Measurements from ENCODE around the gene NPPB.

NPPB gene

DNA sequence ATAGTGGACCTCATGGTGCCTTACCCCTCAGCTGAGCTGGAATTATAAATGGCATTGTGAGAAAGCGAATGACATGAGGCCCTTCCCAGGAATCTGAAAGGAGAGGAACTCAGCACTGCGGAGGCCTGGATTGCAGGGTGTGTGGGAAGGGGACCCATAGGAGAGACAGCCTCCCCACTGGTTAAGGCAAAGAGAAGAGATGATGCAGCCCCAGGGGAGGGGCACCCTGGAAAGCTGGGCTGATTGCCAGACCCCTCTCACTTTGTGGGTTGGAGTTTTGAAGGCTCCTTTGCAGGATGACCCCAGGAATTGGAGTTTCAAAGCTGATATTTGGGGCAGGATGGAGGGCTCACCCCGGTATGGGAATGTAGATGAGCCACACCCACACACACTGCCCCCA is 2.0 kb downstream of the NPPB start:
- DNase-seq: no peak

DNA sequence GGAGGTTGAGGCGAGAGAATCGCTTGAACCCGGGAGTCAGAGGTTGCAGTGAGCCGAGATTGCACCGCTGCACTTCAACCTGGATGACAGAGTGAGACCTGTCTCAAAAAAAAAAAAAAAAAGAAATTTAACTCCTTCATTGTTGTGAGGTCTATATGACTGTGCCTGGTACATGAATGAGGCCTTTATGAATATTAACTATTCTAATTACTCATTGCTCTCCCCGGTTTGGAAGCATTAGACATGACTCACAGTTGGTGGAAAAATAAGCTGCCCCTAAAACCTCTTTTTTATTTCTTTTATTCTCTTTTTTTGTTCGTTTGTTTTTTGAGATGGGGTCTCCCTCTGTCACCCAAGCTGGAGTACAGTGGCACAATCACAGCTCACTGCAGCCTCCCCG is 3.3 kb downstream of the NPPB start:
- no peak for DNase-seq

DNA sequence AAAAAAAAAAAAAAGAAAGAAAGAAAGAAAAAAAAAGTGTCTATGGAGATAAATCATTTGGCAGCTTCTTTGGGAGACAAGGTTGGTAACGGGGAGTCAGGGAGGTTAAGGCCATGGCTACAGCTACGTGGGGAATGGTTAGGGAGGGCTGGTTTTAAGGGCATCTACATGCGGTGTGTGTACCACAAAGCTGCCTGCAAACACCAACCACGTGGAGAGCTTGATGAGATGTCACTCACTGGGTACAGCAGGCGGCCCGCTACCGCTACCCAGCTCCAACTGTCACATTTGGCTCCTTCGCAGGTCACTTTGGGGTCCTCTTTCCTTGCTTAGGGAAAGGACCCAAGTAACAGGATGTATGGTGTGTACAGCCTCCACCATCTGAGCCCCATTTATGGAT is 4.2 kb downstream of the NPPB start:
- no peak for DNase-seq

DNA sequence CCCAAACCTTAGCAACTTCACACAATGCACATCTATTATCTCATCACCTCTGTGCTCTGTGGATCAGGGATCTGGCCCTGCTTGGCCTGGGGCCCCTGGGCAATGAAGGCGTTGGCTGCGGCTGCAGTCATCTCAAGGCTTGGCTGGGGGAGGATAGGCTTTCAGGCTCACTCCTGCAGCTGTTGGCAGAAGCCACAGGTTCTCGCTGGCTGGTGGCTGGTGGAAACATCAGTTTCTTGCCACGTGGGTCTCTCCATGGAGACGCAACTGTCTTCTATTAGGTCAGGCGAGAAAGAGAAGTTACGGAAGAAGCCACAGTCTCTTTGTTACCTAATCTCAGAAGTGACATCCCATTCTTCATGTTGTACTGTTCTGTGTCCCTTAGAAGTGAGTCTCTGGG is 7.6 kb downstream of the NPPB start:
- DNase-seq: no peak

DNA sequence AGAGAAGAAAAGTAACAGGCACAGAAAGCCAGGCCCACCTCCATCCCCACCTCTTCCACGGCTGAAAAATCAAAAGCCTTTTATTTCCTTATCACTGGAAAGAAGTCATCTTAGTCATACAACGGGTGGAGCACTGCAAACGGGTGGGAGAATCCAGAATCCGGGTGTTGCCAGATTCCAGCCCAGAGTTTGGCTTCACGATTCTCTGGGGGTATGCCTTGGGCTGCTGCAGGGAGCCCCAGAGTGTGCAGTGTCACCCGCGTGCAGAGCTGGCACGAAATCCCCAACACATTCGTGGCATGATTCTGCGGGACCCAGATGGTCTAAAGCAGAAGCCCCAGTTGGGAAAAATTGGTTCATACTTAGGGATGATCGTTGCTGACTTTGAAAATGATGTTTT is 8.6 kb downstream of the NPPB start:
- no peak for DNase-seq

DNA sequence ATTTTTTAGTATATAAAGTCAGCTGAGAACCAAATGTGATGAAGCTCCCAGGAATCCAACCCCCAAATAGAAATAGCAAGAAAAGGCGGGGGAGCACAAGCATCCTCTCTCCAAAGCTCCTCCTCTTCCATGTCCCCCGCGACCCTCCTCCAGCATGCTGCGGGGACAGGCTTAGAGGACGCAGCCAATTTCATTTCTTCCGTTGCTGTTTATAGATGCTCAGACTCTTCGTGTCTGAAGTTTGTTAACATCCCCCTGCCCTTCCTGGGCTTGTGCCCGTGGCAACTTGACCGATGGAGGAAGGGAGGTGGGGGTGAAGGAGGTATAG is 10.4 kb downstream of the NPPB start:
- no peak for DNase-seq

DNA sequence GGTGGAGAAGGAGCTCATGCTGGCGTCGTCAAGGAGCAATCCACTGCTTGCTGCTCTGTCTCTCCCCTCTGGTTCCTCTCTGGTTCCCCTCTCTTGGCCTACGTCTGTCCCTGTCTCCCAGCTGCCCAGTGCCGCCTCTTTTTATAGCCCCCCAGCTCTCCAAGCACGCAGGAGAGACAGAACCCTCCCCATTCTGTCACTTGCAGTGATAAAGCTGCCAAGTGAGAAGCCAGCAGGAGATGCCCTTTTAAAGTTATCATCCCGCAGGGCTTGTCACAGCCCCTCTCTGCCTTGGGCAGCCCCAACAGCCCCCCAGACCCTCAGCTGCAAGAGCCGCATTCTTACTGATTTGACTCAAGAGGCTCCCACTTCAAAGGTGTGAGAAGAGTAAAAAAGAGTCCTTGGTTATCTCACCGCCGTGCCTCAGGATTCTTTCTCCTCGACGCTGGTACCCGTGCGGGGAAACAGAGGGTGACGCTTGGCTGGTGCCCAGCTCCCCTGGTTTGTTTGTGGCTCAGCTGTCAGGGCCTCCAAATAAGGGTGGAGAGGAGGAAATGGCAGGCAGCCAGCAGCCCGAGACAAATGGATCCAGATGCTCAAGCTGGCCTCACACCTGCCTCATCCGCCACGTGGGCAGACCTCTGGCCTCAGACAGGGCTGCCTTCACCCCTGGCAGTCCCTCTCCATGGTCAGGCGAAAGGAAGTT is 10.9 kb downstream of the NPPB start, which contains the start of gene NPPA:
TSS of gene NPPA (minus strand) at position 117 of the 706 bp plus-strand sequence. CDS start at position 18, 99 bp downstream.
- DNase-seq: no peak

DNA sequence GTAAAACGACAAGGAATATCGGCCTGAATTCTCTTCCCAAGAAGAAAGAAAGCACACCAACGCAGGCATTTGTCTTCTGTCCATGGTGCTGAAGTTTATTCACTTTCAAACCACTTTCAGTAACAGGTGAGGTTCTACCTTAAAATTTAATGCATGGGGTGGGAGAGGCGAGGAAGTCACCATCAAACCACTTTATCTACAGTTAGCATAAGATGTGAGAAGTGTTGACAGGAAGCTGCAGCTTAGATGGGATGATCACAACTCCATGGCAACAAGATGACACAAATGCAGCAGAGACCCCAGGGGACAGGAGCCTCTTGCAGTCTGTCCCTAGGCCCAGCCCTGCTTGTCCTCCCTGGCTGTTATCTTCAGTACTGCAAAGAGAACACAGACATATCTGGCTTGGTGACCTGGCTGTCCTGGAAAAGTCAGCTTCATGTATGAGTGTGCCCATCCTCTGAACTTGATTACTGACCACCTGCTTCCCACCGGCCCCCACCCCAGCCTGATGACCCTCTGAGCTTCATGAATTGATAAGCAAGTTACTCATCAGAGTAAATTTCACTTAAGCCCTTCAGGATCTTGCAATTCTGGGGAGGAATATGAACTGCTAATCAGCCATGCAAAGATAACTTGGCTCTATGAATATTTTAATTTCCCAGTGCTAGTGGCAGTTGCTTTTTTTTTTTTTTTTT is 13.0 kb downstream of the NPPB start:
- DNase-seq: no peak

DNA sequence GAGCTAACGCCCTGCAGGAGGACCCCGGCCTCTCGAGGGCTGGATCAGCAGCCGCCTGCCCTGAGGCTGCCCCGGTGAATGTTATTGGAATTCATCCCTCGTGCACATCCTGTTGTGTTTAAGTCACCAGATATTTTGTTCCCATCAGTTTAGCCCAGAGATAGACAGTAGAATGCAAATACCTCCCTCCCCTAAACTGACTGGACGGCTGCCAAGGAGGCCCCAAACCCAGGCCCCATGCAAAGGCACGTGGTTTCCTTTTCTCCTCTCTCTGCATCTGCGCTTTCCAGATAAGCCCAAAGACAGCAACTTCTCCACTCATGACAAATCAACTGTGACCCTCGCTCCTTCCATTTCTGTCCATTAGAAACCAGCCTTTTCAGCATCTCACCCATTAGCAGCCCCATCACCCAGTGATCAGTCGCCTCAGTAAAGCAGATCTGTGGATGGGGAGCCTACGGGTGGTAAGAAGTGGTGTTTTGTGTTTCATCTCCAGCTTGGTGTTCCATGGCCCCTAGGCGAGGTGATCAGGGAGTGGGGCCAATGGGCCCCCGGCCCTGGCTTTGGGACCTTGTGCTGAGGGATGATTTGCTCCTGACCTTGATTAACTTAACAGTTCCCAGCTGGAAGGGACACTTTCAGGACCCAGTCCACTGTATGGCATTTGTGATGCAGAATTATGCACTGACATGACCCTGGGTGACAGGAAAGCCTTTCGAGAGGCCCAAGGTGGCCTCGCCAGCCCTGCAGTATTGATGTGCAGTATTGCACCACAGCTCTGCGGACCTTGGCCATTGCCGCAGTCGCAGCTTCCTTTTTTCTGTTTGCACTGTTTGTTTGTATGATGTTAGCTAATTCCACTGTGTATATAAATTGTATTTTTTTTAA is 16.3 kb downstream of the NPPB start:
- no peak for DNase-seq

DNA sequence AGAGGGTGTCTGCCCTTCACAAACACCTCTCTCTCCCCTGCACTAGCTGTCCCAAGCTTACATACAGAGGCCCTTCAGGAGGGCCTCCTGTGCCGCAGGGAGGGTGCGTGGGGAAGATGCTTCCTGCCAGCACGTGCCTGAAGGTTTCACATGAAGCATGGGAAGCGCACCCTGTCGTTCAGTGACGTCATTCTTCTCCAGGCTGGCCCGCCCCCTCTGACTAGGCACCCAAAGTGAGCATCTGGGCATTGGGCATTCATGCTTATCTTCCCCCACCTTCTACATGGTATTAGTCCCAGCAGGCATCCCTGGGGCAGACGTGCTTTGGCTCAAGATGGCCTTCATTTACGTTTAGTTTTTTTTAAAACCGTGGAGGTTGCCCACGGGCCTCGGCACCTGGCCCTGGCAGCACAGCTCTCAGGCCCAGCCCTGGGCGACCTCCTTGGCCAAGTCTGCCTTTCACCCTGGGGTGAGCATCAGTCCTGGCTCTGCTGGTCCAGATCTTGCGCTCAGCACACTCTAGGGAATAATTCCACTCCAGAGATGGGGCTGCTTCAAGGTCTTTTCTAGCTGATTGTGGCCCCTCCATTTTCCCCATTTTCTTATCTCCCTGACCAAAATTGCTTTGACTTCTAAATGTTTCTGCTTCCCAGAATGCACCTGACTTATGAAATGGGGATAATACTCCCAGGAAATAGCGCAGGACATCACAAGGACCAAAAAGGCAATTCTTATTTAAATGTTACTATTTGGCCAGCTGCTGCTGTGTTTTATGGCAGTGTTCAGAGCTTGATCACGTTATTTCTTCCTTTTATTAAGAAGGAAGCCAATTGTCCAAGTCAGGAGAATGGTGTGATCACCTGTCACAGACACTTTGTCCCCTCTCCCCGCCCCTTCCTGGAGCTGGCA is 17.2 kb downstream of the NPPB start:
- no peak for DNase-seq

DNA sequence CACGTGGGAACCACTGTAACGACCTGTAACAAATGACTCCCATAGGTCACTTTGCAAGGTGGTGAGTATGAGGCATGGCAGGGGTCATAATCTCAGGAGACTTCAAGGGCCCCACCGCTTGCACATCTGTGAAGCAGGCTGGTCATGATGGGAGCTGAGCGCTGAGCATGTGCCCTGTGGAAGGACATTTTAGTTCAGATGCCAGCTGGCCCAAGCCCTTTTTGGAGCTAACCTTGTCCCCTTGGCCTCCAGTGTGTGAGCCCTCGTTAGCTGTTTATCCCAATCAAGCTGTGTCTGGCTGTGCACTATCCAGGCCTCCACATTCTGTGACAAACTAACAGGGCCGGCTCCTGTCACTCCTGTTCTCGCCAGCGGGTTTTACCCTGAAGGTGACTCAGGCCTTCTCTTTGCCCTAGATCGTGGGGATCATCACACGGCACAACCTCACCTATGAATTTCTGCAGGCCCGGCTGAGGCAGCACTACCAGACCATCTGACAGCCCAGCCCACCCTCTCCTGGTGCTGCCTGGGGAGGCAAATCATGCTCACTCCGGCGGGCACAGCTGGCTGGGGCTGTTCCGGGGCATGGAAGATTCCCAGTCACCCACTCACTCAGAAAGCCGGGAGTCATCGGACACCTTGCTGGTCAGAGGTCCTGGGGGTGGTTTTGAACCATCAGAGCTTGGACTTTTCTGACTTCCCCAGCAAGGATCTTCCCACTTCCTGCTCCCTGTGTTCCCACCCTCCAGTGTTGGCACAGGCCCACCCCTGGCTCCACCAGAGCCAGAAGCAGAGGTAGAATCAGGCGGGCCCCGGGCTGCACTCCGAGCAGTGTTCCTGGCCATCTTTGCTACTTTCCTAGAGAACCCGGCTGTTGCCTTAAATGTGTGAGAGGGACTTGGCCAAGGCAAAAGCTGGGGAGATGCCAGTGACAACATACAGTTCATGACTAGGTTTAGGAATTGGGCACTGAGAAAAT is 18.7 kb downstream of the NPPB start:
- no peak for DNase-seq

DNA sequence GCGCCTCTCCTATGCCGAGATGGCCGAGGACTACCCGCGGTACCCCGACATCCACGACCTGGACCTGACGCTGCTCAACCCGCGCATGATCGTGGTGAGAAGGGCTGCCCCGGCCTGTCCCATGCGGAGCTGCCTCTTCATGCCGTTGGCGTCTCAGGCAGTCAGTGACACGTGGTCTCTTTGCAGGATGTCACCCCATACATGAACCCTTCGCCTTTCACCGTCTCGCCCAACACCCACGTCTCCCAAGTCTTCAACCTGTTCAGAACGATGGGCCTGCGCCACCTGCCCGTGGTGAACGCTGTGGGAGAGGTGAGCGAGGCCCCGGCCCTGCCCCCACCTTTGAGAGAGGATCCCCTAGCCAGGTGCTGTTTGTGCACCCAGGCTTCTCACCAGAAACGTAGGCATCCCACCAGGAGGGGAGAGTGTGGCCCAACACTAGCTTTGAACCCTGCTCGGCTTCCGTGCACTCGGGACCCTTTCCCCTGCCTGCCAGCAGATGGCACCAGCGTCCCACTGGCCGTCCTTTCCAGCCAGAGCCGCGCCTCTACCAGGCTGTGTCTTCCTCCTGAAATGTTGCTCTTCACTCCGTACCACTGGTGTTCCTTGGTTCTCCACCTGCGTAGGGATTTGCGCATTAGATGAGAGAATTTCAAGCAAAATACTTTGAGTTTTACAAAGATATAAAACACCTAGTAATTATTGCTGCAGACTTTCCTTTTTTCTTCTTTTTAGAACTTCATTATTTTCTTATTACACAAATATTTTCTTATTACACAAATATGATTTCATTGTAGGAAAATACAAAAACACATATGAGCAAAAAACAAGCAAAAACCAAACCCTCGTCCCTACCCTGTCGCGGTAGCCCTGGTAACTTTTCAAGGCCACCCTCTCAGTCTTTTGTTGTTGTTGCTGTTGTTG is 20.1 kb downstream of the NPPB start:
- no peak for DNase-seq

DNA sequence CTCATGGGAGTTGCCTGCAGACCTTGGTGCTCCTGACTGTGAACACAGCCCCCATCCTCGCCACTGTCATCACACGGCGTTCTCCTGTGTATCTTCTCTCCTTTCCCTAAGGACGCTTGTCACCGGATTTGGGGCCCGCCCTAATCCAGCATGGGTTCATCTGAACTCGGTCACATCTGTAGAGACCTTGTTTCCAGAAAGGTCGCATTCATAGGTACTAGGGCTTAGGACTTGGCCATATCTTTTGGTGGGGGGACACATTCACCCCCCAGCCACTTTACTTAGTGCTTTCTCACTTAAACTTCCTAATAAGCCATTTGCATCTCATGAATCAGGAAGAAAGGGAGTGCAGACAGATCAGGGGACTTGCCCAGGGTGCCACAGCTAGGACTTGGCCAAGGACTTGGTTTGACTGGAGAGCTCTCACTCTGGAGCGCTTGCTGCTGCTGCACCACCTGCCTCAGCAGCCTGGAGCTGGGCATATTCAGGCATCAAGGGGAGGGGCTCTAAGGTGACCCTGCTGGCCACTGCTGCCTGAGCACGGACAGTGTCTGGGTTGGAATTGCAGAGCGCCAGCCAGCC is 20.9 kb downstream of the NPPB start:
- DNase-seq: no peak

DNA sequence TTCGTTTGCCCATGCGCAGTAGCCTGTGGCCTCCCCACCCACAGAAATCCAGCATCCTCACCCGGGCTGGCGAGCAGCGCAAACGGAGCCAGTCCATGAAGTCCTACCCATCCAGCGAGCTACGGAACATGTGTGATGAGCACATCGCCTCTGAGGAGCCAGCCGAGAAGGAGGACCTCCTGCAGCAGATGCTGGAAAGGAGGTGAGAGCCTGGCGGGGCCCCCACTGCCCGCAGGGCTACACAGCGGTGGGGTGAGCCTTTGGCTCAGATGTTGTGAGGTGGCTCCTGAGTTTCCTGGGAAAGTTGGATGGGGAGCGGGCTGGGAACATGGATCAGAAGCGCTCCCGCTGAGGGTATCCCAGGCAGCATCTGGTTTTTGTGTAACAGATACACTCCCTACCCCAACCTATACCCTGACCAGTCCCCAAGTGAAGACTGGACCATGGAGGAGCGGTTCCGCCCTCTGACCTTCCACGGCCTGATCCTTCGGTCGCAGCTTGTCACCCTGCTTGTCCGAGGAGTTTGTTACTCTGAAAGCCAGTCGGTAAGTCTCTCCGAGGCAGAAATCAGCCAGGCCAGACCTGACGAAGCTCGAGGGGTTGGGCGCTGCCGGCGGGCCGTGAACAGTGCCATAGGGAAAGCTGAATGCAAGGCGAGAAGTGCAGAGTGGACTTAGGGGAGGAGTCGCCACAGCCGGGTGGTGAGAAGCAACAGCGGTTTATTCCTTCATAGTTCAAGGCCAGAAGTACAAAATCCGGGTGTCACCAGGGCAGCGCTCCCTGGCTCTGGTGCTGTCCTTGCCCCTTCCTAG is 21.6 kb downstream of the NPPB start:
- DNase-seq: no peak

DNA sequence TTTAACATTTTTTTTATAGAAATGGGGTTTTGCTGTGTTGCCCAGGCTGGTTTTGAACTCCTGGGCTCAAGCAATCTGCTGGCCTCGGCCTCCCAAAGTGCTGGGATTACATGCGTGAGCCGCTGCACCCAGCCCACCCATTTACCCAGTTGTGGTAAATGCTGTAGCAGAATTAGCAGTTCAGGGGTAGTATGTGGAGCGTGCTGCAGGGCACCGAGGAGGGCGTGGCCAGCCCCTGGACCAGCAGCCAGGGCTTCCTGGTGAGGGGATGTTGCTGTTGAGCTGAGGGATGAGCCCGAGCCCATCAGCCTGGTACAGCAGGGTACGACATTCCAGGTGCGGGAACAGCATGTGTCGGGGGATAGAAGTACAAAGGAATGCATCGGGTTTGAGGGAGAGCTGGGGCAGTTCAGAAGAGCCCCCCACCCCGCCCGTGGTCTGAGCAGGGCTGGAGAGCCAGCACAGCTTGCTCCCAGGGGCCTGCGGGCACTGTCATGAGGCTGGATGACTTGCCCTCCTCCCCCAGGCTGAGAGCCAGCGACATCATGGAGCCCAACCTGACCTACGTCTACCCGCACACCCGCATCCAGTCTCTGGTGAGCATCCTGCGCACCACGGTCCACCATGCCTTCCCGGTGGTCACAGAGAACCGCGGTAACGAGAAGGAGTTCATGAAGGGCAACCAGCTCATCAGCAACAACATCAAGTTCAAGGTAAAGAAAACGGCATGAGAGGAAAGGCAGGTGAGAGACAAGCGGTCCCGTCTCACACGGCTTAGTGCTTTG is 23.1 kb downstream of the NPPB start:
- DNase-seq: no peak

DNA sequence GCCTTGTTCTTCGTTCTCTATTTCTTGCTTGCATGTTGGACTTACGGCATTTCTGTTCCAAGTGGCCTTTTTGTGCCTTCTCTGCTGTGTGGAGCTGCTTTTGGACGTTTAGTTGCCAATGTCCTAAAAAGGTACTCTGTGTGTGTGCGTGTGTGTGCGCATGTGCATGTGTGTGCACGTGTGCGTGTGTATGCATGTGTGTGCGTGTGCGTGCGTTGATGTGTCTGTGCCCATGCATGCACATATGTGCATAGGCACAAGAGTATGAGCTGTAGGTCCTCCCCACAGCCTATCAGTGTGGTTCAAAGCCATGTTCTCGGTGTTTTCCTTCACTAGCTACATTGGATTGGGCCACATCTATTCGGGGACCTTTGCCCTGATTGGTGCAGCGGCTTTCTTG is 24.8 kb downstream of the NPPB start:
- DNase-seq: no peak

DNA sequence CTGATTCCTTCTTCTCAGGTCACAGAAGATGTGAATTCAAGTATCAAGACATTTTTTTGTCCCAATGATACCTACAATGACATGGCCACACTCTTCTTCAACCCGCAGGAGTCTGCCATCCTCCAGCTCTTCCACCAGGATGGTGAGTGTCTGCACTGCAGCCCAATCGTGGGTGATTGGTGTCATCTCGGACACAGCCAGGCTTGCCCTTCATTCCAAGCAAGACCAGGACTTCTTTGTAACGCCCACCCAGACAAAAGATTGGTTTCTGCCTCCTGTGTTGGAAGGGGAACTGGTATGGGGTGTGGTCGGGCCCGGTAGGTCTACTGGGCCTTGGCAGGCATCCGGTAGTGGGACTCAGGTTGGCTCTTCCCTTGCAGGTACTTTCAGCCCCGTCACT is 25.2 kb downstream of the NPPB start:
- DNase-seq: no peak

Data from kidney glomerular epithelial cell (primary cell).